ENCODE results near the gene PPP1R13B. TPM values are rescaled to one million over a fixed set of nuclear protein-coding genes. Genes with fewer than 3 reads are reported as not detected.

PPP1R13B gene
- polyA plus RNA-seq, 1 of the 3 experiments (the other 2 are of a cell fraction), result 5.7 TPM

DNA sequence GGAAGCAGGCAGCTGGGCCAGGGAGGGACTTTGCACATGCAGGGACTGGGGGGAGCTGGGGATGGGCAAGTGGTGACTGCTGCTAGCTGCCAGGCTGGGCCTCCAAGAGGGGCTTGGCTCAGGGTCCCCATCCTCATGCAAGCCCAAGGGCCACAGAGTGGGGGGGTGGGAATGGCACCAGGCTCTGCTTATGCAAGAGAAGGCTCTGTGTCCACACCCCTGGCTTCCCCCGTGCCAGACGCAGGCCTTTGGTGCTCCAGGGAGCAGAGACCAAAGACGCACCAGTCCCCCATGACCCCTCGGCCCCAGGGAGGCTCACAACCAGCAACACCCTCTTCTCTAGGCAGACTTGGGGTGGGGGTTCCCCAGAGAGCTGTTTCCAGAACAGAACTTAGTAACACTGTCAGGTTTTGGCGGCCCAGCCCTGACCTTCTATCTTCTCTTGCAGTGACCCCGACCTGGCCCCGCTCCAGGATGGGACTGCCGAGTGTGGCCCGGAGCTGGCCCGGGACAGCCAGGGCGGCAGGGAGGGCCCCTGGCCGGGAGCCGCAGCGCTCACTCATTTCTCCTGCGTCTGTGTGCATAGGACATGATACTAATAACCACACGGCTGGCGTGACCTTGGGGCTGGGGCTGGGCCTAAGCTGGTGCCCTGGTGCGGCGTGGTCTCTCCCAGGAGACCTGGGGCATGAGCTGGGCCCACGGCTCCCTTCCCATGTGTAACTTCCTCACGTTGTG, 146.5 kb downstream of the PPP1R13B start (continued):
- TF ChIP-seq SMC3 (IDR thresholded peaks at IDR 0.05; ENCODE audit: low read depth, low read length), result no peak
- TF ChIP-seq POLR2AphosphoS5 (IDR thresholded peaks at IDR 0.05; ENCODE audit: low read depth, low read length), result no peak
- TF ChIP-seq FOXJ3 (CRISPR knock-in tag; IDR thresholded peaks at IDR 0.05), result no peak
- TF ChIP-seq NRF1 (IDR thresholded peaks at IDR 0.05; ENCODE audit: low read depth, low read length), result no peak

DNA sequence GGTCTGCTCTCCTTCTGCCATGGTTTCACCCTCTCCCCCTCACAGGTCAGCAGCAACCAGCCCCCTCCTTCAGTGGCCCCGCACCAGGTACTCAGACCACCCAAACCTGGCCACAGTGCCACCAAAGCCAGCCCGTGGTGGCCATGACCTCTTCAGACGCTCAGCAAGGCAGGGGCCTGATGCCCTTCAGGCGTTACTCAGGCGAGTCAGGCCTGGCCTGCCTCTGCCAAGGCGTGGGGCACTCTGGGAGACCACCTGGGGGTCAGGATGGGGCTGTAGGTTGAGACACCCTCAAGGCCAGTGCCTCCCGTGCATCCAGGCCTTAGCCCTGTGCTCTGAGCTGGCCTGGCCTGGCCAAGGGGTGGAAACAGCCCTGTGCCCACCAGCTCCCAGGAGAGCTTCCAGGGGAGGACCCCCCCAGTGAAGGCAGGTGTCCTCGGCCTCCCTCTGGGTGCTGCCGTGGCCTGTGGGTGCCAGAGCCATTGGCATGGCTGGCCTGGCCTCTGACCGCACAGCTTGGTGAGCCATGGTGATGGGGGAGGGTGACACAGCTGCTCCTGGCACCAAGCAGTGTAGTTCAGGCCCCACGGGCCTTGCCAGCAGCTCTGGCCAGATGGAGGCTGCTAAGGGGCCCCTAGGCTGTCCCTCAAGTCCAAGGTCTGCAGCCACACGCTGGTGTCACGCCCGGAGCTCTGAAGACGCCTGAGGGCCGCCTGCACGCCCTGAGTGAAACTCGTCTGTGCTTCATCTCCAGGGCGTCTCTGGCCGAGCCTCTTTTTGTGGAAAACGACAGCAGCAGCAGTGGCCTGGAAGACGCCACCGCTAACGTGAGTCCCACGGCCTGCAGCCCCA, 147.2 kb downstream of the PPP1R13B start:
- no peak for DNase-seq
- Histone ChIP-seq H3K9me2 (no peaks in the 10 kb centered on the region), H3K4me2 (no peak overlapping the region), H2AFZ (ENCODE audit: low read depth) (no peak overlapping the region), H3K4me1 (ENCODE audit: control insufficient read depth in 1 of 2, insufficient read depth in 2 of 2, low read depth in 1 of 2, low read length in 1 of 2) (peaks cover 0 to 44% of the 10 kb centered on the region in 2 experiments; a peak in 1 of 4 replicates), H3K36me3 (replicated peaks in 1 of 2; ENCODE audit: control insufficient read depth in 1 of 2, insufficient read depth in 2 of 2, low read length in 1 of 2) (peaks cover 7 to 70% of the 10 kb centered on the region in 2 experiments), H3K9me3 (no peaks in the 10 kb centered on the region), H3K4me3 (ENCODE audit: low read depth in 2 of 2, low read length in 1 of 2) (no peak overlapping the region), H4K20me1 (ENCODE audit: insufficient read depth) (peaks cover 11% of the 10 kb centered on the region), H3K79me2 (ENCODE audit: insufficient read depth) (peaks cover 20% of the 10 kb centered on the region; the same call in 1 of the 2 replicates), H3K27me3 (ENCODE audit: insufficient read depth) (no peaks in the 10 kb centered on the region), H3K9ac (no peak overlapping the region), H3F3A (replicated peaks; ENCODE audit: insufficient read depth) (peaks cover 2% of the 10 kb centered on the region), H3K27ac (ENCODE audit: low read depth in 2 of 2, low read length in 1 of 2) (peak overlapping the region in 1 of 2 experiments; percentile 56; a peak in 1 of 4 replicates)
- ChIA-PET CTCF (no interaction called here), POLR2A (no interaction called here)
- 86% methylated on average over 18 of the region's 25 CpGs for WGBS (ENCODE audit: low lambda C conversion rate)
- TF ChIP-seq SMC3 (IDR thresholded peaks at IDR 0.05; ENCODE audit: low read depth, low read length) (no peak), CHD2 (IDR thresholded peaks at IDR 0.05; ENCODE audit: low read length, partially characterized antibody) (no peak), PBX3 (IDR thresholded peaks at IDR 0.05) (no peak), FOXJ3 (CRISPR knock-in tag; IDR thresholded peaks at IDR 0.05) (no peak), GABPA (IDR thresholded peaks at IDR 0.05; ENCODE audit: low read depth) (no peak), RCOR1 (IDR thresholded peaks at IDR 0.05; ENCODE audit: low read length) (no peak), MEF2A (IDR thresholded peaks at IDR 0.05; ENCODE audit: borderline replicate concordance, low read depth) (no peak), TAF1 (IDR thresholded peaks at IDR 0.05; ENCODE audit: borderline replicate concordance, low read depth, low read length) (no peak), CTCF (IDR thresholded peaks at IDR 0.05) (no peak), RXRA (IDR thresholded peaks at IDR 0.05; ENCODE audit: borderline replicate concordance, low read depth) (no peak), RAD21 (IDR thresholded peaks at IDR 0.05; ENCODE audit: low read length) (no peak), EZH2phosphoT487 (IDR thresholded peaks at IDR 0.05; ENCODE audit: borderline replicate concordance, low read depth) (no peak)
- TF ChIP-seq, protein P1, sequence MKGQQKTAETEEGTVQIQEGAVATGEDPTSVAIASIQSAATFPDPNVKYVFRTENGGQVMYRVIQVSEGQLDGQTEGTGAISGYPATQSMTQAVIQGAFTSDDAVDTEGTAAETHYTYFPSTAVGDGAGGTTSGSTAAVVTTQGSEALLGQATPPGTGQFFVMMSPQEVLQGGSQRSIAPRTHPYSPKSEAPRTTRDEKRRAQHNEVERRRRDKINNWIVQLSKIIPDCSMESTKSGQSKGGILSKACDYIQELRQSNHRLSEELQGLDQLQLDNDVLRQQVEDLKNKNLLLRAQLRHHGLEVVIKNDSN (IDR thresholded peaks at IDR 0.05; ENCODE audit: borderline replicate concordance, low read depth), result no peak
- TF ChIP-seq, protein P2, sequence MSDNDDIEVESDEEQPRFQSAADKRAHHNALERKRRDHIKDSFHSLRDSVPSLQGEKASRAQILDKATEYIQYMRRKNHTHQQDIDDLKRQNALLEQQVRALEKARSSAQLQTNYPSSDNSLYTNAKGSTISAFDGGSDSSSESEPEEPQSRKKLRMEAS (IDR thresholded peaks at IDR 0.05; ENCODE audit: low read depth), result no peak
- TF ChIP-seq, protein P3, sequence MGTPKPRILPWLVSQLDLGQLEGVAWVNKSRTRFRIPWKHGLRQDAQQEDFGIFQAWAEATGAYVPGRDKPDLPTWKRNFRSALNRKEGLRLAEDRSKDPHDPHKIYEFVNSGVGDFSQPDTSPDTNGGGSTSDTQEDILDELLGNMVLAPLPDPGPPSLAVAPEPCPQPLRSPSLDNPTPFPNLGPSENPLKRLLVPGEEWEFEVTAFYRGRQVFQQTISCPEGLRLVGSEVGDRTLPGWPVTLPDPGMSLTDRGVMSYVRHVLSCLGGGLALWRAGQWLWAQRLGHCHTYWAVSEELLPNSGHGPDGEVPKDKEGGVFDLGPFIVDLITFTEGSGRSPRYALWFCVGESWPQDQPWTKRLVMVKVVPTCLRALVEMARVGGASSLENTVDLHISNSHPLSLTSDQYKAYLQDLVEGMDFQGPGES (IDR thresholded peaks at IDR 0.05; ENCODE audit: low read depth, low read length), result no peak
